Prostate gland (tissue), 2 donors: ENCODE data around the gene TMEM45B.

Experiments used
- CTCF ChIP-seq, 4 experiments: fragments of 200-600 bp in 2 of 4; fragments of 450-650 bp in 2 of 4; sonication (generic) in 2 of 4; IDR thresholded peaks; 1 replicate in 3 of 4; 2 replicates in 1 of 4; pipeline ENCODE4 v1.5.1; 2016 to 2019; ENCODE audit warnings: antibody characterized with exemption in 4 of 4, mild to moderate bottlenecking in 2 of 4, moderate library complexity in 2 of 4
- POLR2A ChIP-seq: fragments of 450-650 bp; IDR thresholded peaks from one replicate; pipeline ENCODE4 v1.6.1; 2016; ENCODE audit warnings: antibody characterized with exemption, mild to moderate bottlenecking

- TF ChIP-seq CTCF (IDR thresholded peaks at IDR 0.05) (no peak), POLR2A (no peak)
Observed at GRCh38 chr11:129894278-129895125, 78.9 kb downstream of the TMEM45B start.
